K562 treated with DMSO at 1 percent for 4 hours (cell line): ENCODE data around the gene COQ4. TPM values are rescaled to one million over a fixed set of nuclear protein-coding genes. Genes with fewer than 3 reads are reported as not detected.

Experiments
- total RNA-seq: library from RNA; unstranded; fragments of 300-600 nt; gene quantifications from 2 replicates; pipeline ENCODE4 v1.2.3, GENCODE V29; 2022; ENCODE audit not compliant: insufficient read depth

COQ4 gene
- 98.0 and 105 TPM in 2 replicates for total RNA-seq

DNA sequence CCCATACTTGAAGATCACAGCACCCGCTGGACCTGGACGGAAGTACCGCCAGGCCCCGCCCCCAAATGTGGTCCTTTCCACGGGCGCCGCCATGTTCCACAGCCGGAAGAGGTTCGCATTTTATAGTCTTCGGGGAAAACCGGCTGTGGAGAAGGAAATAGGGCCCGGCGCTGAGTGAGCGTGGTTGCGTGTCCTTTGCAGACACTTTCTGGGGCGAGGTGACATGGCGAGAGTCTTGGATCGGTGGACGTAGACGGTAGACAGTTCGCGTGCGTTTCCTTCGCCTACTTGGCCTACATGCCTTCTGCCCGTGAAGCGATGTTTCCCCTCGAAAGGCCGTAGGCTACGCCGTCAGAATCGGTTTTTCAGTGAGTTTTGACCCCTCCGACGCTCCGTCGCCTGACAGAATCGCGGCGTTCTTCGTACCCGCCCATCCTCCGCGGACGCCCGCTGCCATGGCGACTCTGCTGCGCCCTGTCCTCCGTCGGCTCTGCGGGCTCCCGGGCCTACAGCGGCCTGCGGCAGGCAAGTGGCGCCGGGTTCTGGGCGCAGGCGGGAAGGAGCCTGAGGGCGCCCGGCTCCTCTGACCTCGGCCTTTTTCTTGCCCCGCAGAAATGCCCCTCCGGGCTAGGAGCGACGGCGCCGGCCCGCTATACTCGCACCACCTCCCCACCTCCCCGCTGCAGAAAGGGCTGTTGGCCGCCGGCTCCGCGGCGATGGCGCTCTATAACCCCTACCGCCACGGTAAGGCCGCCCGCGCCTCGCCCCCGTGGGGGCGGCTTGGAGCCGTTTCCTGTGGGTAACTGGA, at the start of gene COQ4, which contains the start of gene TRUB2:
COQ4 (plus strand) TSS at position 436 of the 808 bp plus-strand sequence; CDS start at position 456, 20 bp downstream.
TRUB2 (minus strand) TSS at position 44 of the 808 bp plus-strand sequence; CDS start at position 5, 39 bp downstream.

DNA sequence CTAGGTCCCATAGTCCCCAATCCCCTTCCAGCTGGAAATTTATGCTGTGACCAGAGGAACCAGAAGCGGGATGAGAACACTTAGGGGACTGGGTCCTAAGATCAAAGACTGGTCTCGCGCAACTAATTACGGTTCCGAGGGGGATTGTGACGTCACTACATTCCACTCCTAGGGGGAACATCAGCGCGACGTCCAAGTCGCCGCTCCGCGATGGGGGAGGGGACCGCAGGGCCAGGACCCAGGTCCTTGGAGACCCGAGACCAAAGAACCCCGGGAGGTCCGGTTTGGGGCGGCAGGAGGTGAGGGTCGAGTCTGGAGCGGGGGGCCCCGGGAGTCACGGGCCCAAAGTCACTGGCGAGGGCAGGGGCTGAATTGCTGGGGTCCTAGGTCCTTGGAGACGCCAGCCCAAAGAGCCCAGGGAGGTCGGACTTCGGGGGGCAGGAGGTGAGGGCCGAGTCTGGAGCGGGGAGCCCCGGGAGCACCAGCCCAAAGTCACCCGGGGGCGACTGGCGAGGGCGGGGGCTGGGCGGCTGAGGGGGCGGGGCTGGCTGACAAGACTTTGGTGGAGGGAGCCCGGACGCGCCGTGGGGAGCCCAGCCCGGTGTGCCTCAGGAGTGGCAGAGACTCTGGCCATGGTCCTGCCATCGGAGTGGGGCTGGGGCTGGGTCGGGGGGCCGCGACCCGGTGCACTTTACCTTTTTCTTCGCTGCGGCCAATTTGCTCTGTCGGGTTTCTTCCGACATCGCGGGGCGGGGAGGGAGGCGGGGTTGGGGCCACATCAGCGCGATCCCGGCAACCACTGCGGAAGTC, 47.2 kb upstream of the COQ4 start, which contains the start of gene GOLGA2:
GOLGA2 (minus strand) TSS at position 810 of the 810 bp plus-strand sequence; CDS start at position 779, 31 bp downstream.

DNA sequence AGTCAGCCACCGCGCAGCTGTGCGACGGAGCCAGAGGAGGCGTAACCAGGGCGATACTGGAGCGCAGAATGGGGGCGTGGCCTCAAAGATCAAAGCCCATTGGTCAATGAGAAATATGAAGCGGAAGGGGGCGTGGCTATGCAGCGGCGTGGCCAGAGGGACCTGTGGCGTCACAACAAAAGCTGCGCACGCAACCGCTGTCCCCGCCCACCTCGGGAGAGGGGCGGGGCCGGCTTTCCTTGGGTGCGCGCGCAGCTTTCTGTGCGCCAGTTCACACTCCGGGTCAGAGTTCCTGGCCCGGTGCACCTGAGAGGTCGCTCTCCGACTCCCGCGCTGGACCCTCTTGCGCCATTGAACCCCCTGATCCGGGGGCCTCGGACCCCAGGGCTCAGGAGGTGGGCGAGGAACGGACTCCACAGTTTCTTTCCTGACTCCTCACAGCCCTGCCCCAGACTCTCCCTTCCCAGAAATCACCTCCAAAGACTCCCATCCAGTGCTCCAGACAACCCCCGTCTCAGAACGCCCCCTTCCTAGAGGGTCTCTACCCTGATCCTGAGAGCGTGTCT, 46.5 kb upstream of the COQ4 start, which contains the start of gene SWI5:
SWI5 (plus strand) TSS at position 269 of the 566 bp plus-strand sequence.

DNA sequence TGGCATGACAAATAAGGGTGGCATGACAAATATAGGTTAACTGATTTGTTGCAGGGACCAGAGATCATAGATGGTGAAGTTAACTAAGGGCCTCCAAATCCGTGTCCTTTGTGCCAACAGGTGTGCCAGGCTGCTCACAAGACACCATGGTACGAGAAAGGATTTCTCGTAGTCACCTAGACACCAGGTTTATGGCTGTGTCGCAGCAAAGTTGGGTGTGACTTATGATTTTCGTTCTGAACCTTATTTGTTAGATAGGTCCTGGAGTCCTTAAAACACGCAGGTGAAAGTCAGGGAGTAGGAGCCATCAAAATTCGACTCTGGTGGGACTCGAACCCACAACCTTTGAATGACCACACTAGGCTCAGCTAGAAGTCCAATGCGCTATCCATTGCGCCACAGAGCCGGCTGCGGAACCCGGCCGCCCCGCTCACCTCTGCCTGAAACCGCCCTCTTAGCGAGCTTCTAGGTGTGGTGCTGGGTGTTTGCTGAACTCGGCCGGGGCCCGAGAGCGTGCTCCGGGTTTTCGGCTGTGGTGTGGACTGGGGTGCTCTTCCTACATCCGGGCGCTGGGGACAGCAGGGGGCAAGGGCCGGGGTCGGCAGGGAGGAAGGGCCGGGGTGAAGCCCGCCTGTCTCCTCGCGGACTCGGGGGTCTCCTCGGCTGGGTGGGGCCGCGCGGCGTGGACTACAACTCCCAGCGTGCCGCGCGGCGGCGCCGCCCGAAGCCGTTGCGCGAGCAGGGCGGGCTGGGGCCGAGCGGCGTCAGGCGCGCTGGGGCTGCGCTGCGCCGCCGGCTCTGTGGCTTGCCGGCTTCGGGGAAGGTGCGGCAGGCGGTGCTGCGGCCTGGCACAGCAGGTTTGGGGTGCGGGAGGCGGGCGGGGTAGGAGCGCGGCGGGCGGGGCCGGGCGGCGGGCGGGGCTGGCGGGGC, 17.4 kb downstream of the COQ4 start, which contains the start of gene SLC27A4:
SLC27A4 (plus strand) TSS at position 767 of the 930 bp plus-strand sequence. CDS start 2,606 bp downstream, outside the sequence.

DNA sequence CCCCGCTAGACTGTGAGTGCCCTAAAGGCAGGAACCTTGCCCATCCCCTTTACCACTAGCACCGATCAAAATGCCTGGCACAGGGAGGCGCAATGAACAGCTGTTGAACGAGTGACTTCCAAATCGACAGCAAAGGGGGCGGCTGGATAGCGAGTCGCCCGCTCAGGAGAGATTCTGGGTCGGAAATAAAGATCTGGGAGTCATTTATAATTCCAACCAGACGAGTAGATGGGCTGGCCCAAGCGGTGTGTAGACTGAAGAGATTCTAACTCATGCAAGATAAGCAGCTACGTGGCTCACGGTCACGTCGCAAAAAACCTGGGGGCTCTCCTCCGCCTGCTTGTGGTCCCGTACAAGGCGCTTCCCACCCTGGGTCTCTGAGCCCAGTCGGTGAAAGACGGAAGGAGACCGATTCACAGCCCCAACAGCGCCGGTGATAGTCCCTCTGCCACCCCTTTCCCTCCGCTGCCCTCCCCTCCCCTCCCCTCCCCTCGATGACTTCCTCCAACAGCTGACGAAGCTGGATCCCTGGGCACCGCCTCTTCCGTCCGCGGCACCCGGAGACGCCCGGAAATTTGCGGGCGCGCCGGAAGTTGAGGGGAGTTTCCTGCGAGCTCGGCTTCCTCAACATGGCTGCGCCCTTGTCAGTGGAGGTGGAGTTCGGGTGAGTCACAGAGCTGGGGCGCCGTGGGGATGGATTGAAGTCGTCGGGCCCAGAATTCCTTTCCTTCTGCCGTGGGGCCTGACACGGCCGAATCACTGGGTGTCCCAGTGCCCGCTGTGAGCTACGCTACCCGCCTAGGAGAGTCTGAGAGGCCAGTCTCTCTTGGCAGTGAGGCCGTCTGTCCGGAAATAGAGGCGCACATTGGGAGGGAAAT, 48.4 kb downstream of the COQ4 start, which contains the start of gene URM1:
URM1 (plus strand) TSS at position 623 of the 878 bp plus-strand sequence; CDS start at position 630, 7 bp downstream.

Other genes starting within 250 kb of the COQ4 start
- gene PTGES2, start 195.1 kb upstream of the COQ4 start, total RNA-seq: 54.6 and 60.2 TPM in 2 replicates
- not detected in 2 replicates for gene LCN2, start 173.4 kb upstream of the COQ4 start, total RNA-seq
- gene BBLN, start 162.6 kb upstream of the COQ4 start, total RNA-seq: 284 and 311 TPM in 2 replicates
- gene CIZ1, start 131.3 kb upstream of the COQ4 start, total RNA-seq: 343 and 379 TPM in 2 replicates
- gene DNM1, start 119.5 kb upstream of the COQ4 start, total RNA-seq: 37.5 and 41.5 TPM in 2 replicates
- 95.4 and 101 TPM in 2 replicates for gene GOLGA2, start 46.8 kb upstream of the COQ4 start, total RNA-seq
- 119 and 149 TPM in 2 replicates for gene SWI5, start 46.6 kb upstream of the COQ4 start, total RNA-seq
- 25.4 and 29.2 TPM in 2 replicates for gene TRUB2, start 392 bp upstream of the COQ4 start, total RNA-seq
- 12.8 and 15.5 TPM in 2 replicates for gene SLC27A4, start 17.7 kb downstream of the COQ4 start, total RNA-seq
- 40.9 and 42.9 TPM in 2 replicates for gene URM1, start 48.5 kb downstream of the COQ4 start, total RNA-seq
- gene CERCAM, start 98.0 kb downstream of the COQ4 start, total RNA-seq: 33.3 and 41.6 TPM in 2 replicates
- gene ODF2, start 133.2 kb downstream of the COQ4 start, total RNA-seq: 37.4 and 41.5 TPM in 2 replicates
- 29.2 and 29.9 TPM in 2 replicates for gene GLE1, start 181.9 kb downstream of the COQ4 start, total RNA-seq
- gene SPTAN1, start 229.7 kb downstream of the COQ4 start, total RNA-seq: 29.3 and 36.5 TPM in 2 replicates